ENCODE measurements around the gene CCDC201.

Gene CCDC201

GRCh38 chr7:45872116-45873034 is 507 bp downstream of the CCDC201 start:
- ATAC-seq: peak; percentile 49; the same call in 2 of the 3 replicates
- TF ChIP-seq ZNF70 (CRISPR knock-in tag; IDR thresholded peaks at IDR 0.05) (no peak), OSR1 (CRISPR knock-in tag; IDR thresholded peaks at IDR 0.05) (no peak), PATZ1 (CRISPR knock-in tag; IDR thresholded peaks at IDR 0.05; ENCODE audit: borderline replicate concordance) (no peak), CSDC2 (CRISPR knock-in tag; IDR thresholded peaks at IDR 0.05) (no peak), BACH2 (CRISPR knock-in tag; IDR thresholded peaks at IDR 0.05; ENCODE audit: borderline replicate concordance) (no peak), ZC3H10 (CRISPR knock-in tag; IDR thresholded peaks at IDR 0.05) (no peak), ZNF565 (CRISPR knock-in tag; conservative IDR thresholded peaks at IDR 0.05; ENCODE audit: low read depth) (no peak), TCF4 (CRISPR knock-in tag; IDR thresholded peaks at IDR 0.05; ENCODE audit: borderline replicate concordance) (no peak), ARNTL (CRISPR knock-in tag; IDR thresholded peaks at IDR 0.05; ENCODE audit: borderline replicate concordance, low read depth) (no peak), TSHZ2 (CRISPR knock-in tag; IDR thresholded peaks at IDR 0.05) (no peak), ZFP30 (CRISPR knock-in tag; IDR thresholded peaks at IDR 0.05) (no peak), RARB (CRISPR knock-in tag; IDR thresholded peaks at IDR 0.05) (no peak), CREB5 (CRISPR knock-in tag; IDR thresholded peaks at IDR 0.05; ENCODE audit: low read depth) (no peak), TOX (CRISPR knock-in tag; IDR thresholded peaks at IDR 0.05; ENCODE audit: borderline replicate concordance) (no peak)

GRCh38 chr7:45869426-45869825 is 3.5 kb downstream of the CCDC201 start:
- TF ChIP-seq ZC3H10 (CRISPR knock-in tag; IDR thresholded peaks at IDR 0.05) (no peak), ZFP3 (CRISPR knock-in tag; IDR thresholded peaks at IDR 0.05) (no peak), POU6F1 (CRISPR knock-in tag; IDR thresholded peaks at IDR 0.05; ENCODE audit: borderline replicate concordance, low read depth) (no peak), ESRRG (CRISPR knock-in tag; IDR thresholded peaks at IDR 0.05) (no peak), ZNF70 (CRISPR knock-in tag; IDR thresholded peaks at IDR 0.05) (no peak), SNAI2 (CRISPR knock-in tag; IDR thresholded peaks at IDR 0.05) (no peak), ISL1 (CRISPR knock-in tag; IDR thresholded peaks at IDR 0.05) (no peak), ZFP30 (CRISPR knock-in tag; IDR thresholded peaks at IDR 0.05) (no peak), RARB (CRISPR knock-in tag; IDR thresholded peaks at IDR 0.05) (no peak), CSRNP3 (CRISPR knock-in tag; IDR thresholded peaks at IDR 0.05) (no peak), ZNF8 (CRISPR knock-in tag; IDR thresholded peaks at IDR 0.05) (no peak), CSDC2 (CRISPR knock-in tag; IDR thresholded peaks at IDR 0.05) (no peak), PATZ1 (CRISPR knock-in tag; IDR thresholded peaks at IDR 0.05; ENCODE audit: borderline replicate concordance) (no peak), GLIS3 (CRISPR knock-in tag; IDR thresholded peaks at IDR 0.05) (no peak), CREB5 (CRISPR knock-in tag; IDR thresholded peaks at IDR 0.05; ENCODE audit: low read depth) (no peak), BACH2 (CRISPR knock-in tag; IDR thresholded peaks at IDR 0.05; ENCODE audit: borderline replicate concordance) (no peak), PPARA (CRISPR knock-in tag; IDR thresholded peaks at IDR 0.05; ENCODE audit: borderline replicate concordance) (no peak), ZNF565 (CRISPR knock-in tag; conservative IDR thresholded peaks at IDR 0.05; ENCODE audit: low read depth) (no peak), TOX (CRISPR knock-in tag; IDR thresholded peaks at IDR 0.05; ENCODE audit: borderline replicate concordance) (no peak), ARNTL (CRISPR knock-in tag; IDR thresholded peaks at IDR 0.05; ENCODE audit: borderline replicate concordance, low read depth) (no peak)
- no peak for ATAC-seq
